T-helper 1 cell treated with Interleukin-12 subunit alpha and Interleukin-12 subunit beta and Interleukin-4 antibody, amounts not matched to agents 30 μg/mL and 1 μg/mL, for 36 hours (primary cell): Measurements from ENCODE around the gene ABCB8.

Experiments used
- H3K27ac Mint-ChIP-seq: one replicate; pipeline ENCODE4 v1.8.0; 2021; ENCODE audit warnings: mild to moderate bottlenecking, mixed read lengths
- H3K27me3 Mint-ChIP-seq: one replicate; pipeline ENCODE4 v1.8.0; 2021; ENCODE audit warnings: low read depth, mixed read lengths
- H3K36me3 Mint-ChIP-seq: one replicate; pipeline ENCODE4 v1.8.0; 2021; ENCODE audit warnings: low read depth, mixed read lengths
- H3K4me1 Mint-ChIP-seq: one replicate; pipeline ENCODE4 v1.8.0; 2021; ENCODE audit warnings: low read depth, mixed read lengths
- H3K4me3 Mint-ChIP-seq: one replicate; pipeline ENCODE4 v1.8.0; 2021; ENCODE audit warnings: mild to moderate bottlenecking, moderate library complexity, mixed read lengths
- H3K9me3 Mint-ChIP-seq: one replicate; pipeline ENCODE4 v1.8.0; 2021; ENCODE audit warnings: mixed read lengths

ABCB8 gene

GRCh38 chr7:150993511-150993910 is 34.7 kb upstream of the ABCB8 start:
- H3K4me3 Mint-ChIP-seq, result no peak overlapping the region
- no peaks in the 10 kb centered on the region for H3K36me3 Mint-ChIP-seq
- peaks cover under 1% of the 10 kb centered on the region for H3K27me3 Mint-ChIP-seq
- no peak overlapping the region for H3K27ac Mint-ChIP-seq
- peaks cover 9% of the 10 kb centered on the region for H3K9me3 Mint-ChIP-seq
- H3K4me1 Mint-ChIP-seq, result peaks cover 7% of the 10 kb centered on the region

DNA sequence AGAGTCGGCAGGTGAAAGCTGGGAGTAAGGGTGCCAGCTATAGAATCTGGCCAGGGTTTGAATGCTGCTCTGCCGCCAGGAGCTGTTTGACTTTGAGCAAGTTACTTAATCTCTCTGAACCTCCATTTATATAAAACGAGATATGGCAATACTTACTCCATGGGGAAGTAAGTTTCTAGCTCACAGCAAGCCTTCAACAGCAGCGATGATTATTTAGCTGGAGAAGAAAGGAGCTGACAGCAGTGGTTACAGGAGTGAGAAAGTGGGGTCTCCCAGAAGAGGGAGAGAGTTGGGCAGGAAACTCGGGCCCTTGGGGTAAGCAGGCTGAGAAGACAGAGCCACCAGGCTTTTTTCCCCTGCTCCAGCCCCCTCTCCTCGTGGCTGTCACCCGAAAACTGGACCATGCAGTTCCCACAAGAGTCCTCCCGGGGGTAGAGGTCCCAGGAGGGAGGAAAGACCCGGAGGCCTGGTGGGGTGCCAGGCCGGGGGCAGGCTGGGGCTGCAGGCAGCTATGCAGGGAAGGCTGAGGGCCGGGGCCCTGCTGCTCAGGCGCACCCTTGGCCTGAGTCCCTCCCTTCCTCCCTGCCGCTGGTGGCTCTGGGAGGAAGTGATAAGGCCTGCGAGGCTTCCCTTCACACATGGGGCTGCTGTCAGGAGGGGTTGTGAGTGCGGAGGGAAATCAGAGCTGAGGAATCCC is 34.0 kb upstream of the ABCB8 start:
- Mint-ChIP-seq H3K27ac (no peak overlapping the region), H3K27me3 (no peaks in the 10 kb centered on the region), H3K4me3 (no peak overlapping the region), H3K9me3 (peaks cover 9% of the 10 kb centered on the region), H3K4me1 (no peaks in the 10 kb centered on the region), H3K36me3 (no peaks in the 10 kb centered on the region)

- no peak overlapping the region for H3K4me3 Mint-ChIP-seq
Observed at GRCh38 chr7:150994838-150995510, 33.3 kb upstream of the ABCB8 start.

DNA sequence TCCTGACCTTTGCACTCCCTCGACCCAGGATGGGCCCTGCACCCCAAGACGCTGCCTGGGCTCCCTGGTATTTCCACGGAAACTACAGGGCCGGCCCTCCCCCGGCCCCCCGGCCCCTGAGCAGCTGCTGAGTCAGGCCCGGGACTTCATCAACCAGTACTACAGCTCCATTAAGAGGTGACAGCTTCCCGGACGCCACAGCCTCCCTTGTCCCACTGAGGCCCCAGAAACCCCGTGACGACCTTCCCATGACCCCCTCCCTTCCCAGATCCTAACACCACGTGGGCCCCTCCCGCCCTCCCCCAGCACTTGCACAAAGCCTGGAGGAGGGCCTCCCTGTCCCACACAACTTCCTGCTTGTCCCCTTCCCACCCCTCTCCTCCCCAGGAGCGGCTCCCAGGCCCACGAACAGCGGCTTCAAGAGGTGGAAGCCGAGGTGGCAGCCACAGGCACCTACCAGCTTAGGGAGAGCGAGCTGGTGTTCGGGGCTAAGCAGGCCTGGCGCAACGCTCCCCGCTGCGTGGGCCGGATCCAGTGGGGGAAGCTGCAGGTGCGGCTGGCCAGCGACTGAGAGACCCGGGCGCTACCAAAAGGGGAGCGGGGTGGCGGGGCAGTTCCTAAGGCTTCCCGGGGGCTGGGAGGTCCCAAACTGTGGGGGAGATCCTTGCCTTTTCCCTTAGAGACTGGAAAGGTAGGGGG is 31.7 kb upstream of the ABCB8 start:
- H3K4me3 Mint-ChIP-seq, result no peak overlapping the region
- H3K4me1 Mint-ChIP-seq, result no peaks in the 10 kb centered on the region
- no peaks in the 10 kb centered on the region for H3K36me3 Mint-ChIP-seq
- no peaks in the 10 kb centered on the region for H3K27me3 Mint-ChIP-seq
- H3K27ac Mint-ChIP-seq, result no peak overlapping the region
- no peaks in the 10 kb centered on the region for H3K9me3 Mint-ChIP-seq

More at GRCh38 chr7:150994838-150995510, 33.3 kb upstream of the ABCB8 start:
- no peaks in the 10 kb centered on the region for H3K4me1 Mint-ChIP-seq
- H3K27ac Mint-ChIP-seq, result no peak overlapping the region
- H3K36me3 Mint-ChIP-seq, result no peaks in the 10 kb centered on the region
- peaks cover 9% of the 10 kb centered on the region for H3K9me3 Mint-ChIP-seq
- no peaks in the 10 kb centered on the region for H3K27me3 Mint-ChIP-seq

DNA sequence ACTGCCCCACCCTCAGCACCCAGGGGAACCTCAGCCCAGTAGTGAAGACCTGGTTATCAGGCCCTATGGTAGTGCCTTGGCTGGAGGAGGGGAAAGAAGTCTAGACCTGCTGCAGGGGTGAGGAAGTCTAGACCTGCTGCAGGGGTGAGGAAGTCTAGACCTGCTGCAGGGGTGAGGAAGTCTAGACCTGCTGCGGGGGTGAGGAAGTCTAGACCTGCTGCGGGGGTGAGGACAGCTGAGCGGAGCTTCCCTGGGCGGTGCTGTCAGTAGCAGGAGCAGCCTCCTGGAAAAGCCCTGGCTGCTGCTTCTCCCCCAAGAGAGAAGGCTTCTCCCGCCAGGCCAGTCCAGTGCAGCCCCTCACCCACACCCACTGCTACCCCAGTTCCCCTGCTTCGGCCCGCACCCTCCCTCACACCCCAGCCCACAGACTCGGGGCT is 31.2 kb upstream of the ABCB8 start:
- Mint-ChIP-seq H3K27ac (no peak overlapping the region), H3K36me3 (no peaks in the 10 kb centered on the region)

GRCh38 chr7:150997817-150998216 is 30.4 kb upstream of the ABCB8 start:
- Mint-ChIP-seq H3K9me3 (no peaks in the 10 kb centered on the region), H3K4me3 (no peak overlapping the region), H3K4me1 (no peaks in the 10 kb centered on the region), H3K27me3 (no peaks in the 10 kb centered on the region), H3K27ac (no peak overlapping the region), H3K36me3 (no peaks in the 10 kb centered on the region)

More for the DNA sequence above, 31.2 kb upstream of the ABCB8 start:
- Mint-ChIP-seq H3K4me1 (no peaks in the 10 kb centered on the region), H3K9me3 (no peaks in the 10 kb centered on the region), H3K27me3 (no peaks in the 10 kb centered on the region), H3K4me3 (no peak overlapping the region)

DNA sequence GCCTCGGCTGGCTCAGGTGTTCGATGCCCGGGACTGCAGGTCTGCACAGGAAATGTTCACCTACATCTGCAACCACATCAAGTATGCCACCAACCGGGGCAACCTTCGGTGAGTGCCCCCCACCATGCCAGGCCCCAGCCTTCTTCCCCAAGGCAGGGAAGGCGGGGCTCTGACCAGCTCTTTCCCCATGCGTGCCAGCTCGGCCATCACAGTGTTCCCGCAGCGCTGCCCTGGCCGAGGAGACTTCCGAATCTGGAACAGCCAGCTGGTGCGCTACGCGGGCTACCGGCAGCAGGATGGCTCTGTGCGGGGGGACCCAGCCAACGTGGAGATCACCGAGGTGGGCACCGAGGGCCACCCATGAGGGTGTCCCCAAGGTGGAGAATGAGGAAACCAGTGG is 29.9 kb upstream of the ABCB8 start:
- H3K4me3 Mint-ChIP-seq, result no peak overlapping the region
- no peaks in the 10 kb centered on the region for H3K36me3 Mint-ChIP-seq
- H3K27ac Mint-ChIP-seq, result no peak overlapping the region
- no peaks in the 10 kb centered on the region for H3K27me3 Mint-ChIP-seq
- no peaks in the 10 kb centered on the region for H3K4me1 Mint-ChIP-seq
- no peaks in the 10 kb centered on the region for H3K9me3 Mint-ChIP-seq

- no peaks in the 10 kb centered on the region for H3K27me3 Mint-ChIP-seq
- no peaks in the 10 kb centered on the region for H3K4me1 Mint-ChIP-seq
- H3K36me3 Mint-ChIP-seq, result no peaks in the 10 kb centered on the region
- no peak overlapping the region for H3K4me3 Mint-ChIP-seq
- no peaks in the 10 kb centered on the region for H3K9me3 Mint-ChIP-seq
- H3K27ac Mint-ChIP-seq, result no peak overlapping the region
Observed at GRCh38 chr7:150999001-150999400, 29.2 kb upstream of the ABCB8 start.

DNA sequence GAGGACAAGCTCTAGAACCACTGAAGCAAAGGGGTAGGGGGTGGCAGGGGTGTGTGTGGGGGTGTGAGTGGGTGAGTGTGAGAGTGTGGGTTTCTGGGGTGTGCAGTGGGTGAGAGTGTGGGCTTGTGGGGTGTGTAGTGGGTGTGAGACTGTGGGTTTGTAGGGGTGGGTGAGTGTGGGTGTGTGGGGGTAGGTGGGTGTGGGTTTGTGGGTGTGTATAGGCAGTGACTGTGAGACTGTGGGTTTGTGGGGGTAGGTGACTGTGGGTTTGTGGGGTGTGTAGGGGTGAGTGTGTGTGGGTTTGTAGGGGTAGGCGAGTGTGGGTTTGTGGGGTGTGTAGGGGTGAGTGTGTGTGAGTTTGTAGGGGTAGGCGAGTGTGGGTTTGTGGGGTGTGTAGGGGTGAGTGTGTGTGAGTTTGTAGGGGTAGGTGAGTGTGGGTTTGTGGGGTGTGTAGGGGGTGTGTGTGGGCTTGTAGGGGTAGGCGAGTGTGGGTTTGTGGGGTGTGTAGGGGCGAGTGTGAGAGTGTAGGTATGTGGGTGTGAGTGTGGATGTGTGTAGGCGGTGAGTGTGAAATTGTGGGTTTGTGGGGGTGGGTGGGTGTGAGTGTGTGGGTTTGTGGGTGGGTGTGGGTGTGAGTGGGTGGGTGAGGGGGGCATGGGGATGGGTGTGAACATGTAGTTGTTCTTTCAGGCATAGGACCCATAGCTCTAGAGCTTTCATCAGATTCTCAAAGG is 28.6 kb upstream of the ABCB8 start:
- no peaks in the 10 kb centered on the region for H3K4me1 Mint-ChIP-seq
- H3K36me3 Mint-ChIP-seq, result no peaks in the 10 kb centered on the region
- H3K4me3 Mint-ChIP-seq, result no peak overlapping the region
- no peaks in the 10 kb centered on the region for H3K27me3 Mint-ChIP-seq
- no peaks in the 10 kb centered on the region for H3K9me3 Mint-ChIP-seq
- H3K27ac Mint-ChIP-seq, result no peak overlapping the region

DNA sequence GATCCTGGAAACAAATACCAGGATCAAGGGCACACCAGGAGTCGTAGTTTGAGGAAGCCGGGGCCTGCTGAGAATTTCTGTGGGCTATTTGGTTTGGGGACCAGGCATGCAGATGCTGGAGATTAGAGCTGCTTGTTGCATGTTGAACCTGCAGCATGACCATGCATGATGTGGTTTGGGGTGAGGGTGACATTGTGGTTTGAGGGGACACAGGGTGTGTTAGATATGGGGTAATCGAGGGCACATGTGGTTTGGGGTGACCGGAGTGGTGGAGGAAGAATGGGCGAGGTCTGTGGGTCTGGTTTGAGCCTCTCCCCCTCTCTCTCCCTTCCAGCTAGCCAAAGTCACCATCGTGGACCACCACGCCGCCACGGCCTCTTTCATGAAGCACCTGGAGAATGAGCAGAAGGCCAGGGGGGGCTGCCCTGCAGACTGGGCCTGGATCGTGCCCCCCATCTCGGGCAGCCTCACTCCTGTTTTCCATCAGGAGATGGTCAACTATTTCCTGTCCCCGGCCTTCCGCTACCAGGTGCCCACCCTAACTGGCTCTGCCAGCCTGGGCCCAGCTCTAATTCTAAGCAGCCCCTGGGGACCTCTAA is 27.3 kb upstream of the ABCB8 start:
- Mint-ChIP-seq H3K4me1 (peaks cover 2% of the 10 kb centered on the region), H3K27ac (no peak overlapping the region), H3K9me3 (no peaks in the 10 kb centered on the region), H3K4me3 (no peak overlapping the region), H3K36me3 (no peaks in the 10 kb centered on the region), H3K27me3 (no peaks in the 10 kb centered on the region)

DNA sequence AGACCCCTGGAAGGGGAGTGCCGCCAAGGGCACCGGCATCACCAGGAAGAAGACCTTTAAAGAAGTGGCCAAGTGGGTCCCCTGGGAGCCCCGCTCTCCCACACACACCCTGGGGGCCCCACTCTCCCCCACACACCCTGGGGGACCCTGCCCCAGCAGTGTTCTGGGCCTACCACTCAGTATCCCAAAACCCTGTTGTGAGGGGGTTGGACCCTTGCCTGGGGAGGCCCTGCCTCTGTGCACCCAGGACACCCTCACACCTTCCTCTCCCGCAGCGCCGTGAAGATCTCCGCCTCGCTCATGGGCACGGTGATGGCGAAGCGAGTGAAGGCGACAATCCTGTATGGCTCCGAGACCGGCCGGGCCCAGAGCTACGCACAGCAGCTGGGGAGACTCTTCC is 26.7 kb upstream of the ABCB8 start:
- H3K4me1 Mint-ChIP-seq, result peaks cover 2% of the 10 kb centered on the region
- H3K36me3 Mint-ChIP-seq, result no peaks in the 10 kb centered on the region
- H3K4me3 Mint-ChIP-seq, result no peak overlapping the region
- no peaks in the 10 kb centered on the region for H3K9me3 Mint-ChIP-seq
- H3K27me3 Mint-ChIP-seq, result no peaks in the 10 kb centered on the region
- no peak overlapping the region for H3K27ac Mint-ChIP-seq

DNA sequence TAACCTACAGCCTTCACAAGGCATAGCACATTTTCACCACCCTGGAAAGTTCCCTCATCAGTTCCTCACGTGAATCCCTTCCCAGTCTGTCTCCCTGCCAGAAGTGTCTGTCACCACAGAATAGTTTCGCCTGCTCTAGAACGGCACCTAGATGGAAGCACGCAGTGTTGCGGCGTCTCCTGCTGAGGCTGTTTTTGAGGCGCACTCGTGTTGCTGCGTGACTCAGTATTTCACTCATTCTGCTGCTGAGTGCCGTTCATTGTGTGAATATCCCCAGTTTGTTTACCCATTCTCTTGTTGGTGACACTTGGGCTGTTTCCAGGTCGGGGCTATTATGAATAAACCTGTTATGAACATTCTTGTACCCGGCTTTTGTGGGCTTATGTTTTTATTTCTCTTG is 24.7 kb upstream of the ABCB8 start:
- Mint-ChIP-seq H3K27me3 (no peaks in the 10 kb centered on the region), H3K9me3 (no peaks in the 10 kb centered on the region), H3K27ac (no peak overlapping the region), H3K4me1 (peaks cover 17% of the 10 kb centered on the region), H3K4me3 (no peak overlapping the region), H3K36me3 (no peaks in the 10 kb centered on the region)

DNA sequence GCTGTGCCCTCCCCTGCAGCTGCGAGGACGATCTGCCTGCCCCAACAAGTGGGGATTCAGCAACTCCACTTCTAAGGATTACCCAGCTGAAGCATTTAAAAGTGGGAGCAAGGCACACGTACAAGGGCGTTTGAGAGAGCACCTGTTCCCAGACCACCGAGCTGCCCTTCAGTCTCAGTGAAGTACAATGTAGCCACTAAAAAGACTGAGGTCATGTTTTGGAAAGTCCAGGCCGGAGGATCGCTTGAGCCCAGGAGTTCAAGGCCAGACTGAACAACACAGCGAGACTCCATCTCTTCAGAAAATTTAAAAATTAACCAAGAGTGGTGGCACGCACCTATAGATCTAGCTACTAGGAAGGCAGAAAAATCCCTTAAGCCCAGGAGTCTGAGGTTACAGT is 22.7 kb upstream of the ABCB8 start:
- H3K27me3 Mint-ChIP-seq, result no peaks in the 10 kb centered on the region
- H3K9me3 Mint-ChIP-seq, result no peaks in the 10 kb centered on the region
- H3K4me1 Mint-ChIP-seq, result peaks cover 23% of the 10 kb centered on the region
- H3K27ac Mint-ChIP-seq, result peak overlapping the region; percentile 31
- H3K4me3 Mint-ChIP-seq, result no peak overlapping the region
- no peaks in the 10 kb centered on the region for H3K36me3 Mint-ChIP-seq

DNA sequence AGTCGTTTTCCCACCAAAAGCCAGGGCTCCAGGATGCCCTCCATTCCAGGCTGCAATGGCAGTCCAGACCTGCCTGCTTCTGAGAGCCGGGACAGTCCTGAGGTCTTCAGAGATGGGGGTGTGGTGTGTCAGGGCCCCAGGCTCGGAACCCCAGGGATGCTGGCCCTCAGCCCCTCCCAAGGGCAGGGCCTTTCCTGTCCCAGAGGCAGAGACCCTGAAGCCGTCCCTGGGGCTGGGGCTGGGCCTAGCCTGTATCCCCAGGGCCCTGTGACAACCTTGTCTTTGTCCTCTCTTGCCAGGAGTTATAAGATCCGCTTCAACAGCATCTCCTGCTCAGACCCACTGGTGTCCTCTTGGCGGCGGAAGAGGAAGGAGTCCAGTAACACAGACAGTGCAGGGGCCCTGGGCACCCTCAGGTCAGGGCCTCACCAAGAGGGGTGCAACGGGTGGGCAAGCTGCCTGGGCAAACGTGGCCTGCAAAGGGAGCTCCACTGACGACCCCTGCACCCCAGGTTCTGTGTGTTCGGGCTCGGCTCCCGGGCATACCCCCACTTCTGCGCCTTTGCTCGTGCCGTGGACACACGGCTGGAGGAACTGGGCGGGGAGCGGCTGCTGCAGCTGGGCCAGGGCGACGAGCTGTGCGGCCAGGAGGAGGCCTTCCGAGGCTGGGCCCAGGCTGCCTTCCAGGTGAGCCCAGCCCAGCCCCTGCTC is 21.5 kb upstream of the ABCB8 start:
- no peaks in the 10 kb centered on the region for H3K9me3 Mint-ChIP-seq
- no peaks in the 10 kb centered on the region for H3K36me3 Mint-ChIP-seq
- no peak overlapping the region for H3K27ac Mint-ChIP-seq
- no peak overlapping the region for H3K4me3 Mint-ChIP-seq
- H3K4me1 Mint-ChIP-seq, result peaks cover 30% of the 10 kb centered on the region
- H3K27me3 Mint-ChIP-seq, result no peaks in the 10 kb centered on the region
